ENCODE measurements around the gene HLA-F.
A peak's percentile ranks its signal among the peaks of the same experiment; 100 is the strongest.

HLA-F gene

DNA sequence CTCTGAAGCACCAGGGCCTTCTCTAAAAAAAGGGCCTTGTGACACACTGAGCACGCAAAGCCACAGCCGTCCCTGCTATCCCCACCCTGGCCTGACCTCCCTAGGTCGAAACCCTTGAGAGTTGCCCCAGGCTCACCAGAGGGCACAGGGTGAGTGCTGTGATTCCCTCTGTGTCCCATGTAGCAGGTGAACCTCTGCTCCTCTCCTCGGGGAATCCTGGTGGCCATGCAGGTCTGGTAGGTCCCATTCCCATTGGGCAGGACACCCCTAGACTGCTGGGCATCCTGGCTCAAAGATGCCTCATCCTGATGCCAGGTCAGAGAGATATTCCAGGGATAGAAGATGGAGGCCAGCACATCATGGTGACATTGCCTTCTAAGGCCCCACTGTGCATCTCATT, 20.9 kb downstream of the HLA-F start:
- DNase-seq (ENCODE audit: low read depth in 2 of 2), result no peak

GRCh38 chr6:29744621-29745020, 21.4 kb downstream of the HLA-F start:
- DNase-seq (ENCODE audit: low read depth in 2 of 2), result no peak

DNA sequence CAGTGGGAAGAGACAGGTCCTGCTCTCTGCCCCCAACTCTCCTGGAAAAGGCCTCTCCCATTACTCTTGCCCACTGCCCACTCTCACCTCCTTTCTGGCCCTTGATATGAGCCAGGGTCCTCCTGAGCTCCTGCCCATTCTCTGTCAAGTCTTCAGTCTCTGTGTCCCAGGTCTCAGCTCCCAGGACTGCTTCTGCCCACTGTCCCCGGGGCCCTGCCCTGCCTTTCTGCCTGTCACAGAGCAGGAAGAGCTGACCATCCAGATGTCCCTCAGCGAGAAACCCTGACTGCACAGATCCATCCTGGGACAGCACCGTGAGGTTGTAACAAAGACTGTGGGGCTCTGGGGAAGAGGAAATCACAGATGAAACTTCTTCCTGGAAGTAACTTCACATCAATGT, 22.2 kb downstream of the HLA-F start:
- DNase-seq (ENCODE audit: low read depth in 2 of 2), result no peak

- DNase-seq (ENCODE audit: low read depth in 2 of 2), result no peak
Observed at GRCh38 chr6:29745855-29746449, 22.7 kb downstream of the HLA-F start.

GRCh38 chr6:29746846-29747687, 23.8 kb downstream of the HLA-F start:
- DNase-seq (ENCODE audit: low read depth in 2 of 2), result no peak

GRCh38 chr6:29747688-29748250, 24.5 kb downstream of the HLA-F start:
- no peak for DNase-seq (ENCODE audit: low read depth in 2 of 2)

DNA sequence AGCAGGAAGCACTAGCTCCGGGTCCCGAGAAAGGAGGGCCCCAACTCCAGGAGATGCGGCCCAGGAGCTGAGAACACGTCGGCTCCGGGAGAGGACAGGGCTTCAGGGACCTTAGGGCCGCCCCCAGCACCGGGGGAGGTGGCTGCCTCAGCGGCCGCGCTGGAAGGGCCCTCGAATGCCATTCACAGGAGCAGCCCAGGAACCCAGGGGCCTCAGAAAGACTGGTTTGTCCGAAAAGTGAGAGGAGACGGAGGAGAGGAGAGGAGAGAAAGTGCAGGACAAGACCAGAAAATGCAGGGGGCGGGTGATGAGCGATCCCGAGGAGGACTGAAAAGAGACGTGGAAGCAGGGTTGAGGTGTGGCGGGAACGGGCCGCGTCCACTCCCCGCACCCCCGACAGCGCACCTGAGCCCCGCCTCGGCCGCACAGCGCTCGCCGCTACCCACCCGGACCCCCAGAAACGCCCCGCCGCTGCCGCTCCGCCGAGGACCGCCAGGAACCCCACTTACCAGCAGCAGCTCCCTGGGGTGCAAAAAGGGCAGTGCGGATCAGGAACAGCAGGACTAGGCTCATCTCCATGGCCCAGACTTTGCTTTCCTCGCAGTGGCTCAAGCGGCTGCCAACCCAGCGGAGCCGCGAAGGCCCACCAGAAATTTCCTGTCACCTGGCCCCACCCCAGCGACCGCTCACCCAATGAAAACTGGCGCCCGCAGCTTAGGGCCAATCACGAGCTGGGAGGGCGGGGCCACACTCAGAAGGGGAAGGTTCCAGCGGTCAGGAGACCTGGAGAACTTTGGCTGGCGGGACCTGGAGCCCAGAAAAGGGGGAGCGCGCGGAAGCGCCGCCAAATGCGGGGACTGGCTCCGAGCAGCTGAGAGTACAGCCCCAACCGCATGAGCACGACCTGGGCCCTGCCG, 25.4 kb downstream of the HLA-F start:
- DNase-seq (ENCODE audit: low read depth in 2 of 2), result peak; percentile 60 to 81

- no peak for DNase-seq (ENCODE audit: low read depth in 2 of 2)
Observed at GRCh38 chr6:29749308-29749662, 26.1 kb downstream of the HLA-F start.

GRCh38 chr6:29749668-29750067, 26.4 kb downstream of the HLA-F start:
- DNase-seq (ENCODE audit: low read depth in 2 of 2), result no peak

GRCh38 chr6:29750709-29751108, 27.5 kb downstream of the HLA-F start:
- no peak for DNase-seq (ENCODE audit: low read depth in 2 of 2)

- no peak for DNase-seq (ENCODE audit: low read depth in 2 of 2)
Observed at GRCh38 chr6:29751480-29751879, 28.2 kb downstream of the HLA-F start.

DNA sequence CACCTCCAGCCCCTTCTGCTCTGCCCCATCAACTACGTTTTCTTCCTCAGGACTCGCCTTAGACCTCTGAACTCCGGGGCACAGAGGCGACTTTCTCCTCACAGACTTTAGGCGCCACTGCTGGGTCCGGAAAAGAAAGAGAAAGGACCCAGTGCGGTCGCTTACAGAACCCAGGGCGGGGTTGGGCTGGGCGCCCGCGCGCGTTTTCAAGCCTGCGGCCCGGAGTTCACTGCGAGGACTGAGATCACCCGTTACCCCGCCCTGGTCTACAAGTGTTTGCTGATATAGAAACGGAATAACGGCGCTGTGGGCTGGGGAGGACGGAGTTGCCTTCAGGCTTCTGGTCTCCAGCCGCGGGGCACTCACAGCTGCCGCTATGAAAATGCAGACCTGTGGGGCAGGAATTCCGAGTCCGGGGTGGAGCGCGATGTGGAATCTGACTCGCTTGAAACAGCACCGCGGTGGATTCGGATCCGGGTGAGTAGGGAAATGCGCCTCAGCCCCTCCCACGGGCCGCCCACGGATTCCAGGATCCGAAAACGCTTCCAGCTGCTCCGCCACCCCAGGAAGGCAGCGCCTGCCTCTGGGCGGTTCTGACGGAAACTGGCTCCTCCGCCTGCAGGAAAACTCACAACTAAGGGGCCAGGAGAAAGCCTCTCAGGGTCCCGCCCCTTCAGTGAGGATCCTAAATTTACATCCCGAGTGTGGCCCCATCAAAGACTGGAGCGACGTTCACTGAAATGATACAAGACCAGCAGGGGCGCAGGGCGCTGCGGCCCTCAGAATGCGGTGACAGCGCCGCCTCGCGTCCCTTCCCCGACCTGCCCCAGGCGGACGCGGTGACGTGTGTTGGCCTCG, 29.4 kb downstream of the HLA-F start:
- DNase-seq (ENCODE audit: low read depth in 2 of 2), result peak; percentile 70 to 81

DNA sequence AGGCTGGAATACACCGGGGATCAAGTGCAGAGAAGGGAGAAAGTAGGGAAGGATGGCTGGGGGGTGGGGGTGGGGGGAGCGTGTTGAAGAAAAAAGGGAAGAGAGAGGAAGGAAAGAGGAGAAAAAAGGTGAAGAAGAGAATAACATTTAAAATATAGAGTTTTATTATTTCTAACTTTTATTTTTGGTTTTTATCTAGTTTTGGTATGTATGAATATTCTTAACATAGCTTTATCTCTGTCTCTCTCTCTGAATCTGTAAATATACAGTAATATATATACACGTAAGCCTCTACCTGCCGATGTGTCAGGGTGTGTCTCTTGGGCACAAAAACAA, 30.0 kb downstream of the HLA-F start:
- DNase-seq (ENCODE audit: low read depth in 2 of 2), result no peak

DNA sequence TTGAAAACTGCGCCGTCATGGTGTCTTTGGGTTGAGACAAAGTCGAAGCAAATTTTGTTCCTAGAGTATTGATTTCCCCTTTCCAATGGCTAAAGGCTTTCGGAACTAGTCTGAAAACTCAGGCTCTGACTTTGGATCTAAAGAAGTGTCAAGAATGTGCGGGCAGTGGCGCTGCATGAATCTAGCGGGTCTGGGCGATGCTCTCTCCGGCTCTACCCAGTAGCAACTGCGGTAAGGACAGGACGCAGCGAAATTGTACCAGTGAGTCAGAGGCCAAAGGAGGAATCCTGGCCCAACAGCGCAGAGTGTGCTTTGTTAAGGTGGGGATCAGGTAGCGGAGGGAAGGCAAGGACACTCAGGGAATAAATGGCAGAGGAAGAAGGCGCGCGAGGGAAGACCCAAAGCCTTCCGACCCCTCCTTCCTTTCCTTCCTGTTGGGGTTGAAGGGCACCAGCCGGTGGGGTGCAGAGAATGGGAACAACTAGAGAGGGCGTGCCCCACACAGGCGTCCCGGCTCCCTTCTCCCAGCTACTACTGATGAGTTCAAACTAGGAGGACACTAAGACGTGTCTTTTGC, 32.1 kb downstream of the HLA-F start:
- no peak for DNase-seq (ENCODE audit: low read depth in 2 of 2)

DNA sequence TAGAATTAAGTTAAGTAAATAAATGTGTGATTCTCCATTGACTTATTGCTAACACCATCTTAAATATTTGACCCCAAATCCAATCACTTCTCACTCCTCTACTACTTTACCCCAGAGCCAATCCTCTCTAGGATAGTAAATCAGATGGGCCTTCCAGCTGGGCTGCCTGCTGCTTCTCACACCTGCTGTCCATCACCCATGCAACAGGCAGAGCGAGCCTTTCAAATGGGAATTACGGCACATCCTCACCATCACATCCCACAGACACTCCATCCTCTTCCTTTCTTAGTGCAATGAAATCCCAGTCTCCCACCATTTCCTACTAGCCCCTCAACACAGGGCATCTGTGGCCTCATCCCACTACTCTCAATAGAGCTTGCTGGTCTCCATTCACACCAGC, 34.0 kb downstream of the HLA-F start:
- DNase-seq (ENCODE audit: low read depth in 2 of 2), result no peak

- no peak for DNase-seq (ENCODE audit: low read depth in 2 of 2)
Observed at GRCh38 chr6:29757701-29758293, 34.6 kb downstream of the HLA-F start.

- no peak for DNase-seq (ENCODE audit: low read depth in 2 of 2)
Observed at GRCh38 chr6:29758761-29759160, 35.5 kb downstream of the HLA-F start.

DNA sequence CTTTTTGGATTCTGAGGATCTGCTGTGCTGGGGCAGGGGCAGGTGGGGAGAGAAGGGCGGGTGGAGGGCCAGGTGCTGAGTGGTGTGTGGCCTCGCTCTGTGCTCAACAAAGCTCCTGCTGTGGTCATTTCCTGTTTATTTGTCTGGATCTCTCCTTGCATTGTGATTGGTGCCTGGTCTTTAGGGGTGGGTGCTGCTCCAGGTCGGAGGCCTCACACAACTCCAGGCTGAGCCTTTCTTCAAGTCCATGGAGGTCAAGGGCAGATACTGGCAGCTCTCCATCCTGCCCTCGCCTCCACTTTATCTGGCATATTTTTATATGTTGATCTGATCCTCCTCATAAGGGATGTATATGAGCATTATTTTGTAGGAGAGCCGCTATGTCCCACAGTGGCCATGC, 36.2 kb downstream of the HLA-F start:
- no peak for DNase-seq (ENCODE audit: low read depth in 2 of 2)

DNA sequence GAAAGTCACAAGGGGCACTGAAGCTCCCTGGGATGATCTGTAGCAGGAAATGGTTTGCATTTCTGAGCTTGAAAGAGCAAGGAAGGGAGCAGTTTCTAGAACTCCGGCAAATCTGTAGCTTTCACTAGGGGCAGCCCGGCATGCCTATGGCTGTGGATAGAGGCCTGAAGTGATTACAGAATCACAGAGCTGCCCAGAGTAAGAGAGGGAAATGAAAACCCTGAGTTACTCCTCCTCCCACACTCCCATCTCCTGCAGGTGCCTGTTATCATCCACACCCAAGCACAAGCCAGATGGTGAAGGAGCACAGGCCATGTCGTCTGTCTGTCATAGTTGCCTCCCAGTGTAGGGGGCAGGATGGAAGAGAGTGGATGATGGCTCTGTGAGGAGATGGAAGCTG, 37.1 kb downstream of the HLA-F start:
- no peak for DNase-seq (ENCODE audit: low read depth in 2 of 2)

- no peak for DNase-seq (ENCODE audit: low read depth in 2 of 2)
Observed at GRCh38 chr6:29762051-29762450, 38.8 kb downstream of the HLA-F start.

GRCh38 chr6:29762781-29763214, 39.6 kb downstream of the HLA-F start:
- DNase-seq (ENCODE audit: low read depth in 2 of 2), result no peak
